ENCODE results near the gene GSTP1. TPM values are rescaled to one million over a fixed set of nuclear protein-coding genes. Genes with fewer than 3 reads are reported as not detected.

The GSTP1 gene
- polyA plus RNA-seq, 1 experiment: 716 TPM

DNA sequence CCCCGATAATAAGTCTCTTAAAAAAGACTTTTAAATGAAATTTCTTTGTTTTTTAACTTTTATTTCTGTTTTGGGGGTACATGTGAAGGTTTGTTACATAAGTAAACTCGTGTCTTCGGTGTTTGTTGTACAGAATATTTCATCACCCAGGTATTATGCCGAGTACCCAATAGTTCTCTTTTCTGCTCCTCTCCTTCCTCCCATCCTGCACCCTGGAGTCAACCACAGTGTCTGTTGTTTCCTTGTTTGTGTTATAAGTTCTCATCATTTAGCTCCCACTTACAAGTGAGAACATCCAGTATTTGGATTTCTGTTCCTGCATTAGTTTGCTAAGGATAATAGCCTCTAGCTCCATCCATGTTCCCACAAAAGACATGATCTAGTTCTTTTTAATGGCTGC lies 1.6 kb upstream of the GSTP1 start:
- DNase-seq (ENCODE audit: low read depth, low spot score): no peak
- H3K9me3 ChIP-seq (ENCODE audit: control insufficient read depth, insufficient read depth, low read length): no peaks in the 10 kb centered on the region; the same call in 1 of the 2 replicates
- no peak overlapping the region for H3K27ac ChIP-seq (ENCODE audit: low read depth, low read length)
- no peak overlapping the region for H3K4me3 ChIP-seq (ENCODE audit: low read depth, low read length)
- POLR2A ChIA-PET: no interaction called here
- CTCF ChIA-PET: no interaction called here
- TF ChIP-seq, protein P1, sequence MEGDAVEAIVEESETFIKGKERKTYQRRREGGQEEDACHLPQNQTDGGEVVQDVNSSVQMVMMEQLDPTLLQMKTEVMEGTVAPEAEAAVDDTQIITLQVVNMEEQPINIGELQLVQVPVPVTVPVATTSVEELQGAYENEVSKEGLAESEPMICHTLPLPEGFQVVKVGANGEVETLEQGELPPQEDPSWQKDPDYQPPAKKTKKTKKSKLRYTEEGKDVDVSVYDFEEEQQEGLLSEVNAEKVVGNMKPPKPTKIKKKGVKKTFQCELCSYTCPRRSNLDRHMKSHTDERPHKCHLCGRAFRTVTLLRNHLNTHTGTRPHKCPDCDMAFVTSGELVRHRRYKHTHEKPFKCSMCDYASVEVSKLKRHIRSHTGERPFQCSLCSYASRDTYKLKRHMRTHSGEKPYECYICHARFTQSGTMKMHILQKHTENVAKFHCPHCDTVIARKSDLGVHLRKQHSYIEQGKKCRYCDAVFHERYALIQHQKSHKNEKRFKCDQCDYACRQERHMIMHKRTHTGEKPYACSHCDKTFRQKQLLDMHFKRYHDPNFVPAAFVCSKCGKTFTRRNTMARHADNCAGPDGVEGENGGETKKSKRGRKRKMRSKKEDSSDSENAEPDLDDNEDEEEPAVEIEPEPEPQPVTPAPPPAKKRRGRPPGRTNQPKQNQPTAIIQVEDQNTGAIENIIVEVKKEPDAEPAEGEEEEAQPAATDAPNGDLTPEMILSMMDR (IDR thresholded peaks at IDR 0.05; ENCODE audit: low read depth, low read length): no peak
- H3K27me3 ChIP-seq (ENCODE audit: control insufficient read depth, insufficient read depth, low read length): peaks cover 23% of the 10 kb centered on the region

DNA sequence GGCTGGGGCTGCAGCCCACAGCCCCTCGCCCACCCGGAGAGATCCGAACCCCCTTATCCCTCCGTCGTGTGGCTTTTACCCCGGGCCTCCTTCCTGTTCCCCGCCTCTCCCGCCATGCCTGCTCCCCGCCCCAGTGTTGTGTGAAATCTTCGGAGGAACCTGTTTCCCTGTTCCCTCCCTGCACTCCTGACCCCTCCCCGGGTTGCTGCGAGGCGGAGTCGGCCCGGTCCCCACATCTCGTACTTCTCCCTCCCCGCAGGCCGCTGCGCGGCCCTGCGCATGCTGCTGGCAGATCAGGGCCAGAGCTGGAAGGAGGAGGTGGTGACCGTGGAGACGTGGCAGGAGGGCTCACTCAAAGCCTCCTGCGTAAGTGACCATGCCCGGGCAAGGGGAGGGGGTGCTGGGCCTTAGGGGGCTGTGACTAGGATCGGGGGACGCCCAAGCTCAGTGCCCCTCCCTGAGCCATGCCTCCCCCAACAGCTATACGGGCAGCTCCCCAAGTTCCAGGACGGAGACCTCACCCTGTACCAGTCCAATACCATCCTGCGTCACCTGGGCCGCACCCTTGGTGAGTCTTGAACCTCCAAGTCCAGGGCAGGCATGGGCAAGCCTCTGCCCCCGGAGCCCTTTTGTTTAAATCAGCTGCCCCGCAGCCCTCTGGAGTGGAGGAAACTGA lies 731 bp downstream of the GSTP1 start:
- Histone ChIP-seq H3K27me3 (ENCODE audit: control insufficient read depth, insufficient read depth, low read length) (peaks cover 16% of the 10 kb centered on the region), H3K27ac (ENCODE audit: low read depth, low read length) (peak overlapping the region; percentile 81), H3K9me3 (ENCODE audit: control insufficient read depth, insufficient read depth, low read length) (no peaks in the 10 kb centered on the region; the same call in 1 of the 2 replicates), H3K4me3 (ENCODE audit: low read depth, low read length) (peak overlapping the region; percentile 80)
- TF ChIP-seq, protein P1 (IDR thresholded peaks at IDR 0.05; ENCODE audit: low read depth, low read length): no peak
- ChIA-PET POLR2A (interaction anchor here (1.0 to 1.8 kb wide), 6 partner anchors 8 to 183 kb away, joined by 3 to 12 read pairs (median 5); partner anchors contain the start of genes NUDT8 and PPP1CA), CTCF (interaction anchor here (0.6 to 1.2 kb wide), 2 partner anchors 19 to 45 kb away, joined by 3 to 5 read pairs; partner anchors contain the start of gene NUDT8)
- no peak for DNase-seq (ENCODE audit: low read depth, low spot score)

DNA sequence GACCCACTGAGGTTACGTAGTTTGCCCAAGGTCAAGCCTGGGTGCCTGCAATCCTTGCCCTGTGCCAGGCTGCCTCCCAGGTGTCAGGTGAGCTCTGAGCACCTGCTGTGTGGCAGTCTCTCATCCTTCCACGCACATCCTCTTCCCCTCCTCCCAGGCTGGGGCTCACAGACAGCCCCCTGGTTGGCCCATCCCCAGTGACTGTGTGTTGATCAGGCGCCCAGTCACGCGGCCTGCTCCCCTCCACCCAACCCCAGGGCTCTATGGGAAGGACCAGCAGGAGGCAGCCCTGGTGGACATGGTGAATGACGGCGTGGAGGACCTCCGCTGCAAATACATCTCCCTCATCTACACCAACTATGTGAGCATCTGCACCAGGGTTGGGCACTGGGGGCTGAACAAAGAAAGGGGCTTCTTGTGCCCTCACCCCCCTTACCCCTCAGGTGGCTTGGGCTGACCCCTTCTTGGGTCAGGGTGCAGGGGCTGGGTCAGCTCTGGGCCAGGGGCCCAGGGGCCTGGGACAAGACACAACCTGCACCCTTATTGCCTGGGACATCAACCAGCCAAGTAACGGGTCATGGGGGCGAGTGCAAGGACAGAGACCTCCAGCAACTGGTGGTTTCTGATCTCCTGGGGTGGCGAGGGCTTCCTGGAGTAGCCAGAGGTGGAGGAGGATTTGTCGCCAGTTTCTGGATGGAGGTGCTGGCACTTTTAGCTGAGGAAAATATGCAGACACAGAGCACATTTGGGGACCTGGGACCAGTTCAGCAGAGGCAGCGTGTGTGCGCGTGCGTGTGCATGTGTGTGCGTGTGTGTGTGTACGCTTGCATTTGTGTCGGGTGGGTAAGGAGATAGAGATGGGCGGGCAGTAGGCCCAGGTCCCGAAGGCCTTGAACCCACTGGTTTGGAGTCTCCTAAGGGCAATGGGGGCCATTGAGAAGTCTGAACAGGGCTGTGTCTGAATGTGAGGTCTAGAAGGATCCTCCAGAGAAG lies 1.6 kb downstream of the GSTP1 start:
- peak overlapping the region; percentile 11 for H3K27ac ChIP-seq (ENCODE audit: low read depth, low read length)
- peak overlapping the region; percentile 80 for H3K4me3 ChIP-seq (ENCODE audit: low read depth, low read length)
- TF ChIP-seq, protein P1 (IDR thresholded peaks at IDR 0.05; ENCODE audit: low read depth, low read length): no peak
- ChIA-PET CTCF (no interaction called here), POLR2A (interaction anchor here (1.1 to 1.8 kb wide), 2 partner anchors 21 to 22 kb away, joined by 3 to 12 read pairs; no protein-coding TSS in a partner anchor)
- no peaks in the 10 kb centered on the region; the same call in 1 of the 2 replicates for H3K9me3 ChIP-seq (ENCODE audit: control insufficient read depth, insufficient read depth, low read length)
- H3K27me3 ChIP-seq (ENCODE audit: control insufficient read depth, insufficient read depth, low read length): peaks cover 10% of the 10 kb centered on the region
- DNase-seq (ENCODE audit: low read depth, low spot score): no peak

DNA sequence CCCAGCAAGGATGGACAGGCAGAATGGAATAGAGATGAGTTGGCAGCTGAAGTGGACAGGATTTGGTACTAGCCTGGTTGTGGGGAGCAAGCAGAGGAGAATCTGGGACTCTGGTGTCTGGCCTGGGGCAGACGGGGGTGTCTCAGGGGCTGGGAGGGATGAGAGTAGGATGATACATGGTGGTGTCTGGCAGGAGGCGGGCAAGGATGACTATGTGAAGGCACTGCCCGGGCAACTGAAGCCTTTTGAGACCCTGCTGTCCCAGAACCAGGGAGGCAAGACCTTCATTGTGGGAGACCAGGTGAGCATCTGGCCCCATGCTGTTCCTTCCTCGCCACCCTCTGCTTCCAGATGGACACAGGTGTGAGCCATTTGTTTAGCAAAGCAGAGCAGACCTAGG lies 2.3 kb downstream of the GSTP1 start:
- POLR2A ChIA-PET: no interaction called here
- TF ChIP-seq, protein P1 (IDR thresholded peaks at IDR 0.05; ENCODE audit: low read depth, low read length): no peak
- Histone ChIP-seq H3K27ac (ENCODE audit: low read depth, low read length) (peak overlapping the region; percentile 21), H3K4me3 (ENCODE audit: low read depth, low read length) (no peak overlapping the region), H3K27me3 (ENCODE audit: control insufficient read depth, insufficient read depth, low read length) (peaks cover 5% of the 10 kb centered on the region), H3K9me3 (ENCODE audit: control insufficient read depth, insufficient read depth, low read length) (no peaks in the 10 kb centered on the region; the same call in 1 of the 2 replicates)
- DNase-seq (ENCODE audit: low read depth, low spot score): no peak
- CTCF ChIA-PET: no interaction called here
